ENCODE results near the gene BCL2L15.

DNA sequence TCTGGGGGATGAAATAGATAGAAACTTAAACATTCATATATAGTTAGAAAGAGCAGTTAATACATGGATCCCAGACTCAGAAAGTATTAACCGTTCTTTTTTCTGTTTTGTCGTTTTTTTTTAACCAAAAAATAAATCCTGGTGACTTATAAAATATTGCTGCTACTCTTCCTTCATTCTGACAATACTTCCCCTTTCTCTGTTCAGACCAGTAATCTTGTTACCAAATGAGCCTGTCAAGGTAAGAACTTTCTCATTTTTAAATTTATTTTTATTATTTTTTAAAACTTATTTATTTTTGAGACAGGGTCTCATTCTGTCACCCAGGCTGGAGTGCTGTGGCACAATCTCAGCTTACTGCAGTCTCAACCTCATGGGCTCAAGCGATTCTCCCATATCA, 29.6 kb downstream of the BCL2L15 start:
- no peak for TF ChIP-seq EZH2 (IDR thresholded peaks at IDR 0.05; ENCODE audit: low read length)
- TF ChIP-seq, protein P1, sequence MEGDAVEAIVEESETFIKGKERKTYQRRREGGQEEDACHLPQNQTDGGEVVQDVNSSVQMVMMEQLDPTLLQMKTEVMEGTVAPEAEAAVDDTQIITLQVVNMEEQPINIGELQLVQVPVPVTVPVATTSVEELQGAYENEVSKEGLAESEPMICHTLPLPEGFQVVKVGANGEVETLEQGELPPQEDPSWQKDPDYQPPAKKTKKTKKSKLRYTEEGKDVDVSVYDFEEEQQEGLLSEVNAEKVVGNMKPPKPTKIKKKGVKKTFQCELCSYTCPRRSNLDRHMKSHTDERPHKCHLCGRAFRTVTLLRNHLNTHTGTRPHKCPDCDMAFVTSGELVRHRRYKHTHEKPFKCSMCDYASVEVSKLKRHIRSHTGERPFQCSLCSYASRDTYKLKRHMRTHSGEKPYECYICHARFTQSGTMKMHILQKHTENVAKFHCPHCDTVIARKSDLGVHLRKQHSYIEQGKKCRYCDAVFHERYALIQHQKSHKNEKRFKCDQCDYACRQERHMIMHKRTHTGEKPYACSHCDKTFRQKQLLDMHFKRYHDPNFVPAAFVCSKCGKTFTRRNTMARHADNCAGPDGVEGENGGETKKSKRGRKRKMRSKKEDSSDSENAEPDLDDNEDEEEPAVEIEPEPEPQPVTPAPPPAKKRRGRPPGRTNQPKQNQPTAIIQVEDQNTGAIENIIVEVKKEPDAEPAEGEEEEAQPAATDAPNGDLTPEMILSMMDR (optimal IDR thresholded peaks at IDR 0.05 in 1 of 3, IDR thresholded peaks at IDR 0.05 in 1 of 3, conservative IDR thresholded peaks at IDR 0.05 in 1 of 3; ENCODE audit: extremely low read depth in 1 of 3, insufficient read depth in 2 of 3, low read length in 3 of 3), result no peak
